ENCODE measurements around the gene MGME1.
A peak's percentile ranks its signal among the peaks of the same experiment; 100 is the strongest.

The MGME1 gene

GRCh38 chr20:17960927-17961586 is 7.8 kb upstream of the MGME1 start:
- peak in 2 of 3 donors; percentile 26 to 48 for DNase-seq

GRCh38 chr20:17961587-17961940 is 7.3 kb upstream of the MGME1 start:
- DNase-seq, result peak in 2 of 3 donors; percentile 15 to 23

DNA sequence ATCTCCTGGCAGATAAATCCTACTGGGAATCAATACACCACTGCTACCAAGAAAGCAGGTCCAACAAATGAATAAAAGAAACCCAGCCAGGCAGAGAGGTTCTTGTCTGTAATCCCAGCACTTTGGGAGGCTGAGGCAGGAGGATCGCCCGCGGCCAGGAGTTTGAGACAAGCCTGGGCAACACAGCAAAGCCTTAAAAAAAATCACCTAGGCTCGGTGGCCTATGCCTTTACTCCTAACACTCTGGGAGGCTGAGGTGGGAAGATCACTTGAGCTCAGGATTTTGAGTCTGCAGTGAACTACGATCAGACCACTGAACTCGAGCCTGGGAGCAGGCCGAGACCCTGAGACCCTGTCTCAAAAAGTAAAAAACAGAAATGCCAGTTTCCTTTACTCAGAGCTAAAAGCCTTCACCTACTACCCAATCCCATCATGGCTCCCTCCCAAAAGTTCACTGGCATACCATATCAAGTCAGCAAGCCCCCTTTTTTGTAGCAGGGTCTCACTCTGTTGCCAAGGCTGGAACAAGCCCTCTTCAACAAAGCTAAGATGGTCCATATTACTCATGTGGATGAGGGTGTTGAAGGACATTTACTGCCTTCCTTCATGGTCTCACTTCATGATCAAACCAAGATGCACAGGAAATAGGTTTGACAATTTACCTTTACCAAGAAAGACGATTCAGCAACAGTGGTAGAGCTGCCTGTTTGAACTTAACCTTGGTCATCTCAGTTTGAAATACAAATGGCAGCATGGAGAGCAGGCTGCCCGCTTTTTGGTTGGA is 5.5 kb upstream of the MGME1 start:
- peak in 1 of 3 donors; percentile 14 for DNase-seq

- peak in 1 of 3 donors; percentile 11 for DNase-seq
Measured at GRCh38 chr20:17964073-17964472, 4.7 kb upstream of the MGME1 start.

DNA sequence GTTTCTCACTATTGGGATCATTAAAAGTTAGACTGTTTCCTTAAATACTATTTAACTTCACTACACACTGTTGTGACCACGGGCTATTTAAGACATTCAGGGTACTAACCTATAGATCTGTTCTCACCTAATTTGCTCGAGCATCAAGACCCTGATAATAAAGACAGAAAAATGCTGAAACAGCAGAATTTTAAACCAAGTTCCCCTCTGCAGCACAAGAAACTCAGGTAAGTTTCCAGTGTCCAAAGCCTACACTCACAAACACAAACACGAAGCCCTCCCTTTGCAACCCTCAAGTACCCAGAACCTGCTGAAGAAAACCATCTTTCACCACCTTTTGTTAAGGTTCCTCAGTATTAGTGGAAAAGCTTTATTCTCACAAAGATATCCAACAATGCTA is 4.2 kb upstream of the MGME1 start:
- peak in 1 of 3 donors; percentile 12 for DNase-seq

DNA sequence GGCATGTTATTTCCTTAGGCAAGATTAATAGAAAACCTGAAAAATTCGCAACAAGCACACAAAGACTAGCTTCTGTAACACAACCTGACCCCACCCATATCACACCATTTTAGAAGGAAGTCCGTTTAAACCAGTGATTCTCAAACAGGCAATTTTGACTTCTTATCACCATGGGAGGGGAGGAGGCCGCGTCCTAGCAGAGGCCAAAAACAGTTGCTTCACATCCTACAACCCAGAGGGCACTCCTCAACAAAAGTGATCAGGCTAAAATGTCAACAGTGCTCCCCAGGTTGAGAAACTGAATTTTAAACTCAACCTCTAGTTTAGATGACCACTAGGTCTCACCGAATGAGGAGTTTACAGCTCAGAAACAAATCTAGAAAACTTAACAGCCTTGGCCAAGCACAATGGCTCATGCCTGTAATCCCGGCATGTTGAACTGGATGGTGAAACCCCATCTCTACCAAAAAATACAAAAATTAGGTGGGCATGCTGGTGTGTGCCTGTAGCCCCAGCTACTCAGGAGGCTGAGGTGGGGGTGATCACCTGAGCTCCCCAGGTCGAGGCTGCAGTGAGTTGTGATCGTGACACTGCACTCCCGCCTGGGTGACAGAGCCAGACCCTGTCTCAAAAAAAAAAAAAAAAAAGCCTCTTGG is 3.6 kb upstream of the MGME1 start:
- DNase-seq, result peak in 2 of 3 donors; percentile 6 to 19

DNA sequence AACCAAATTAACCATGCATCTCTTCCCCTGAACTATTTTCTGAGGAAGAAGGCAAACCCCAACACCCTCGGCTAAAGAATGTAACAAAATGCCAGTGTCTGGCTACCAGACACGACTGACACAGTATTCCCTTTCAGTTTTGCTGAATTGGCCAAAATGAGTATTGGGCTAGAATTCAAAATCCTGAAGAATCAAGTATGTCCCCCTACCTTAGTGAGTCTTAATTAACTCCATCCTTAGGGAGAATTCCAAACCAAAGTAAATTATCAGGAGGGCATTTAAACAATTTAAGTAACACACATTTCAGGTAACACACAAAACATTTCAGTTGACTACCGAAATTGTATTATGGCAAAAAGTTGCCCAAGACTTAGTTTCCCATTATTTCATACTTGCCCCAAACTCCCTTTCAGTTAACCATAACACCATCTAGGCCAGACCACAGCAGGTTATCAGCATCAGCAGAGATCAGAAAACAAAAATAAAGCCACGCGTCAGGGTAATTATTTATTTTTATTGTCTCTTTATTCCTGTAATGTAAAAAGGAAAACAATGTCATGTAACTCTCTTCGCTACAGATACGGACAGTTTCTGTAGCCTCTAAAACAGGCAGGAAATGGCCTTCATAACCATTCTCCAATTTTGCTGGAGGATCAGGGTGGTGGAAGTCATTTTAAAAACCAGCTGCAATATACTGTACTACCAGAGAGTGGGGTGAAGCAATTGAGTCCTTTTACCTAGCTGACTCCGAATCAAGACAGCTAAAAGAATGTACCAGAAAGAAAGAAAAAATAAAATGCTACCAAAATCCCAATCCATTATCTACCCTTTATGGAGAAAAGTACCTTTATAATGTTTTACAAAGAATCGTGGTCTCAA is 2.1 kb upstream of the MGME1 start:
- peak; percentile 39 to 51 (median 50) for DNase-seq

GRCh38 chr20:17967521-17968365 is 1.1 kb upstream of the MGME1 start:
- DNase-seq, result peak in 2 of 3 donors; percentile 29 to 59

GRCh38 chr20:17969278-17969883 is 563 bp downstream of the MGME1 start:
- peak; percentile 30 to 57 (median 51) for DNase-seq

DNA sequence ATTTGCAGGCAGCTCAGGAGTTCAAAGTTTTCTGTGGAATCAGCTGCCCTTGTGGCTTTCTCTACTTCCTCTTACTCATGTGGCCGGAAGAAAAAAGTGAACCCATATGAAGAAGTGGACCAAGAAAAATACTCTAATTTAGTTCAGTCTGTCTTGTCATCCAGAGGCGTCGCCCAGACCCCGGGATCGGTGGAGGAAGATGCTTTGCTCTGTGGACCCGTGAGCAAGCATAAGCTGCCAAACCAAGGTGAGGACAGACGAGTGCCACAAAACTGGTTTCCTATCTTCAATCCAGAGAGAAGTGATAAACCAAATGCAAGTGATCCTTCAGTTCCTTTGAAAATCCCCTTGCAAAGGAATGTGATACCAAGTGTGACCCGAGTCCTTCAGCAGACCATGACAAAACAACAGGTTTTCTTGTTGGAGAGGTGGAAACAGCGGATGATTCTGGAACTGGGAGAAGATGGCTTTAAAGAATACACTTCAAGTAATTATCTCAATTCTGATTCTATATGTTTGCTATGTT is 1.1 kb downstream of the MGME1 start:
- DNase-seq, result peak; percentile 56 to 83 (median 81)

DNA sequence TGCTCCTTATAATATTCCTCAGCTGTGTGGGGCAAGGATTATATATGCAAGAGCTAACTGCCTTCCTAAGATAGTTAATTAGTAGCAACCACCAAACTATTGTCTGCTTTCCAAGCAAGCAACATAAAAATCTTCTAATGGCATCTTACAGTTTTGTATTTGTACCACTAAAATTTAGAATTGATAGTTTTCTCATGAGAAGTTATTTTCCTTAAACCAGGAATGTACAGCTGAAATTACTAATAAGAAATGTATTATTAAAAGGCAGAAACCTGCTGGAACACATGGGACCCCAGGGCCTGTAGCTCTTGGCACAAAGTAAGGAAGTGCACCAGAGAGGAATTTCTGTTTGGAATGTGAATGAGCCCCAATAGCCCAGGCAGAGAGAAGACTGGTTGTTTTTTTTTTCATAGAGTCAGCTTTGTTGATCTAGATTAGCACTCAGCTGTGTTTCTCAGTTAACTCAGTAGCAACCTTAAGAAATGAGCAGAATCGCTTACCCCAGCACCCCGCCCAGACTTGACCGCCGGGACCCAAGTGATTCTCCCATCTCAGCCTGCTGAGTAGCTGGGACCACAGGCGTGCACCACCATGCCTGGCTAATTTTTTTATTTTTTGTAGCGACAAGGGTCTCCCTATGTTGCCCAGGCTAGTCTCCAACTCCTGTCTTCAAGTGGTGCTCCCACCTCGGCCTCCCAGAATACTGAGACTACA is 2.6 kb downstream of the MGME1 start:
- DNase-seq, result no peak

GRCh38 chr20:17972121-17972520 is 3.3 kb downstream of the MGME1 start:
- DNase-seq, result no peak

GRCh38 chr20:17976305-17976704 is 7.5 kb downstream of the MGME1 start:
- no peak for DNase-seq

- no peak for DNase-seq
Measured at GRCh38 chr20:17985388-17986018, 16.7 kb downstream of the MGME1 start.

DNA sequence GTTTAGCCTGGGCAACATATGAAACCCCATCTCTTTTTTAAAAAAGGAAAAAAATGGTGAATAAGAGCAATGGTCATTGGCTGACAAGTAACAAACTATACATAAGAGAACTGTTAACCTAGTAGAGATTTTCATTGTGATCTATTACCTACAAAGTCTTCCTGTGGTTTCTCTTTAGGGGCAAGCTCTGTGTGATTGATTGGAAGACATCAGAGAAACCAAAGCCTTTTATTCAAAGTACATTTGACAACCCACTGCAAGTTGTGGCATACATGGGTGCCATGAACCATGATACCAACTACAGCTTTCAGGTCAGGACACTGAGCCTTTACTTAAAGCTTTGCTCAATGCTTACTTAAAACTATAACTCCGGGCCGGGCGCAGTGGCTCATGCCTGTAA is 19.2 kb downstream of the MGME1 start:
- no peak for DNase-seq

DNA sequence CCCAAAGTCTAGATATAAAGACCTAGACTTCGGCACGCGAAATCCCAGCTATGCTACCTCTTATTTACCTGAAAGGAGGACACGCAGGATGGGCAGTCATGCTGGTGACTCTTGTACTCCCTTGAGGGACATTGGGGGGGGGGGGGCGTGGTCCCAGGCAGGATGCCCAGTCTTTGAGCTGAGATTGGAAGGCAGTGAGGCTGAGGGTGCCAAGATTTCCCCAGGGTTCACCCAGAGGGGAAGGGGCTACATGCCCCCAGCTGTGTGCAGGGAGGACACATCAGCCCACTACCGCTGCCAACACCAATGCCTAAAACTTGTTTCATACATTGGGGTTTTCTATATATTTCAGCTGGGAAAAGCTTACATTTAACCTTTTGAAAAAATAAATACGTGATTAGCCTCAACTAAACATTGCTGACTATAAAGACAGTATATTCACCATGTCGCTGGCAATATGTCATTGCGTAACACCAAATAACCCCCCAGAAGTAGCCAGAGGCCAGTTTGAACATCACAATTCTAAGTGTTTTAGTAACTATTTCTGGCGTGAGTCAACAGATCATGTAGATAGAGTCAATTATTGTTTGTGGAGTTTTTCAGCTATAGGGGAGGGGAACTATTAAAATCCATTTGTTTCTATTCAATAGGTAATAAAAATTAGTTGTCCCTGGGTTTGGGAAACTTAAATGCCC is 21.6 kb downstream of the MGME1 start:
- DNase-seq, result no peak

DNA sequence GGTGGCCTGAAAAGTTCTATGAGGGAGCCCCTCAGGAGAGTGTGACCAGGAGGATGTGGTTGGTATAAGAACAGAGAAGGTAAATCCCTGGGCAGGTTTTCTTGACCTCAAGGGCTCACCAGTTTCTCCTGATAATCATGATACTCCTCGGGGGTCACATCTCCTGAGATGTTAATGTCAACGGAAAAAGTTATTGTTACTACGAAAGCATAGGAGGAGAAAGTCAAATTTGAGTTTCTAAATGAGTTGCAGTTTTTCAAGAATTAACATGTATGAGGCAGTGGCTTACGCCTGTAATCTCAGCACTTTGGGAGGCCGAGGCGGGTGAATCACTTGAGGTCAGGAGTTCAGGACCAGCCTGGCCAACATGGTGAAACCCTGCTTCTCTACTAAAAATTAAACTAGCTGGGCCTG is 23.4 kb downstream of the MGME1 start:
- DNase-seq, result no peak

GRCh38 chr20:17992847-17993513 is 24.2 kb downstream of the MGME1 start:
- no peak for DNase-seq

DNA sequence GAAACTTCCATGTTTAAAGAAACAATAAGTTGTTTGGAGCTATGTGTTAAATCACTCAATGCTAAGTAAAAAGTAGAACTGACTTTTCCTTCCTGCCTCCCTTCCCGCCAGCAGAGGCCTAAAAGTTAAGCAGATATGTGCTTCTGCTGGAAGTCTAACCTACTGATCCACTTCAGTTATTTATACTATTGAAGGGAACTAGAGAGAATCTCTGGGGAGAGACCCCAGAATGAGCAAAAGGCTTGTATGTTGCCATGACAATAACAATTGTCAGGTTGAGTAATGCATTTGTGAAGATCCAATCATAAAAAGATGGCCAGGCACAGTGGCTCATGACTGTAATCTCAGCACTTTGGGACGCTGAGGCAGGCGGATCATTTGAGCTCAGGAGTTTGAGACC is 24.7 kb downstream of the MGME1 start:
- no peak for DNase-seq

Measured in suppressor macrophage treated with lipopolysaccharide for 1 hour (primary cell).